Psoas muscle (tissue), 8 donors: ENCODE data around the gene KLHL33. TPM values are rescaled to one million over a fixed set of nuclear protein-coding genes. Genes with fewer than 3 reads are reported as not detected.
A peak's percentile ranks its signal among the peaks of the same experiment; 100 is the strongest.

ENCODE experiments used
- ATAC-seq, 4 donors: fragments of 200-7000 bp; cut with Tn5 transposase; one replicate each; pipeline ENCODE4 v1.9.1; 2020; ENCODE audit warnings: moderate library complexity in 3 of 4, mild to moderate bottlenecking in 2 of 4
- DNase-seq, 2 donors: peaks; one replicate each; pipeline ENCODE4 v3.0.0-alpha.2; 2020
- H3K27ac ChIP-seq: fragments of 200-600 bp; one replicate; pipeline ENCODE4 v1.8.0; 2022
- H3K27me3 ChIP-seq, 3 donors: fragments of 200-600 bp in 1 of 3; one replicate each; pipeline versions ENCODE4 v1.6.1 to v1.8.0; 2013 to 2022; ENCODE audit warnings: low read length in 2 of 3, mild to moderate bottlenecking in 2 of 3, moderate library complexity in 1 of 3; ENCODE audit not compliant: insufficient read depth in 3 of 3
- H3K36me3 ChIP-seq, 2 donors: fragments of 200-600 bp in 1 of 2; one replicate each; pipeline versions ENCODE4 v1.6.1 to v1.8.0; 2013 to 2022; ENCODE audit warnings: low read depth in 1 of 2, mild to moderate bottlenecking in 1 of 2, moderate library complexity in 1 of 2; ENCODE audit not compliant: insufficient read depth in 1 of 2
- H3K4me1 ChIP-seq: fragments of 200-600 bp; one replicate; pipeline ENCODE4 v1.8.0; 2022
- H3K4me3 ChIP-seq: fragments of 200-600 bp; one replicate; pipeline ENCODE4 v1.8.0; 2022; ENCODE audit warnings: mild to moderate bottlenecking
- H3K9me3 ChIP-seq: fragments of 200-600 bp; one replicate; pipeline ENCODE4 v1.8.0; 2022
- WGBS, 3 donors: extraction: QIAGEN DNeasy Blood & Tissue Kit; methylation state at CpG; one replicate each; pipeline versions ENCODE4 v1.1.6 to v1.1.7; 2013; 5-methylcytosine and 5-hydroxymethylcytosine counted together
- intact Hi-C, 2 donors: fragments of 100-400 bp; cut with DNase I; formaldehyde crosslinking; loops; one replicate each; pipeline versions ENCODE4 v1.11.0 to v1.14.2; 2022
- long read RNA-seq, 2 donors: library from polyadenylated mRNA; unstranded; transcript quantifications; one replicate each; pipeline ENCODE4 v2.0.0, GENCODE V29; 2021
- polyA plus RNA-seq, 3 donors: library from polyadenylated mRNA; stranded (reverse); fragments of 200-250 nt; gene quantifications; one replicate each; pipeline ENCODE4 v1.2.3, GENCODE V29; 2013
- total RNA-seq, 4 donors: library from RNA; stranded (reverse); fragmentation: NEBNext Ultra II Directional in 2 of 4; extraction: Animal tissue kit (Norgen Biotek cat#: 25700) in 2 of 4; gene quantifications; one replicate each; pipeline versions ENCODE4 v1.2.1 to v1.2.4, GENCODE V29; 2021 to 2023
- TF ChIP-seq, protein P1 (sequence below): fragments of 200-600 bp; IDR thresholded peaks from one replicate; pipeline ENCODE4 v1.8.0; 2022; ENCODE audit warnings: antibody characterized with exemption
- donor health status: healthy with polysubstance abuse.
- donor health status: DM: no; HTN: no; CAD: no; lungs with moderate emphysema.
- donor health status: Bipolar disorder and iron deficiency.
- donor health status: healthy.
- donor health status: DM: yes; HTN: yes; CAD: no.
- donor health status: DM: no; HTN: no; CAD: no.
- donor health status: DM: no; HTN: no; CAD: no.
- donor health status: DM: yes; HTN: yes; CAD: no.

KLHL33 gene
- total RNA-seq: 10 to 100 TPM in 2 of 4 donors, 1 to 10 TPM in 2; 2.3 to 19.5 (median 9.8) TPM
- polyA plus RNA-seq: 1 to 10 TPM in 2 of 3 donors, under 1 TPM in 1; 0.30 to 2.8 (median 1.3) TPM
- long read RNA-seq, donor 1, full-length matches to known transcripts: 2 of 8 reads
- long read RNA-seq, donor 1, partial matches to known transcripts: 2 of 8 reads
- long read RNA-seq, donor 1, other reads (novel, unspliced or antisense): 4 of 8 reads
- long read RNA-seq, donor 2, full-length matches to known transcripts: 2 of 6 reads
- long read RNA-seq, donor 2, partial matches to known transcripts: 4 of 6 reads
- long read RNA-seq, donor 2, other reads (novel, unspliced or antisense): 0 of 6 reads

- Histone ChIP-seq H3K27ac (peak within 1 kb of the TSS; percentile 95), H3K4me1 (peaks cover 39% of the 10 kb centered on the region), H3K4me3 (peak within 1 kb of the TSS; percentile 67), H3K36me3 (peaks cover 0 to 3% of the 10 kb centered on the region in 2 donors), H3K9me3 (no peaks in the 10 kb centered on the region), H3K27me3 (no peaks in the 10 kb centered on the region)
- ATAC-seq (peak; percentile 88 to 90 (median 90)), DNase-seq (peak; percentile 66 to 90)
- 23 to 38% (median 32%) methylated on average over 17 of the region's 17 CpGs for WGBS, 3 donors
- intact Hi-C loops: loop anchor here in 1 of 2 donors (2.0 kb wide), 1 partner anchor 19 kb away; the partner anchor contains the start of genes APEX1 and OSGEP
- TF ChIP-seq, protein P1, sequence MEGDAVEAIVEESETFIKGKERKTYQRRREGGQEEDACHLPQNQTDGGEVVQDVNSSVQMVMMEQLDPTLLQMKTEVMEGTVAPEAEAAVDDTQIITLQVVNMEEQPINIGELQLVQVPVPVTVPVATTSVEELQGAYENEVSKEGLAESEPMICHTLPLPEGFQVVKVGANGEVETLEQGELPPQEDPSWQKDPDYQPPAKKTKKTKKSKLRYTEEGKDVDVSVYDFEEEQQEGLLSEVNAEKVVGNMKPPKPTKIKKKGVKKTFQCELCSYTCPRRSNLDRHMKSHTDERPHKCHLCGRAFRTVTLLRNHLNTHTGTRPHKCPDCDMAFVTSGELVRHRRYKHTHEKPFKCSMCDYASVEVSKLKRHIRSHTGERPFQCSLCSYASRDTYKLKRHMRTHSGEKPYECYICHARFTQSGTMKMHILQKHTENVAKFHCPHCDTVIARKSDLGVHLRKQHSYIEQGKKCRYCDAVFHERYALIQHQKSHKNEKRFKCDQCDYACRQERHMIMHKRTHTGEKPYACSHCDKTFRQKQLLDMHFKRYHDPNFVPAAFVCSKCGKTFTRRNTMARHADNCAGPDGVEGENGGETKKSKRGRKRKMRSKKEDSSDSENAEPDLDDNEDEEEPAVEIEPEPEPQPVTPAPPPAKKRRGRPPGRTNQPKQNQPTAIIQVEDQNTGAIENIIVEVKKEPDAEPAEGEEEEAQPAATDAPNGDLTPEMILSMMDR: no peak
These were observed at the start of gene KLHL33 for GRCh38 chr14:20435582-20436362. TSS of gene KLHL33 (minus strand) at chr14:20436166. CDS start at chr14:20435811, 355 bp downstream.

DNA sequence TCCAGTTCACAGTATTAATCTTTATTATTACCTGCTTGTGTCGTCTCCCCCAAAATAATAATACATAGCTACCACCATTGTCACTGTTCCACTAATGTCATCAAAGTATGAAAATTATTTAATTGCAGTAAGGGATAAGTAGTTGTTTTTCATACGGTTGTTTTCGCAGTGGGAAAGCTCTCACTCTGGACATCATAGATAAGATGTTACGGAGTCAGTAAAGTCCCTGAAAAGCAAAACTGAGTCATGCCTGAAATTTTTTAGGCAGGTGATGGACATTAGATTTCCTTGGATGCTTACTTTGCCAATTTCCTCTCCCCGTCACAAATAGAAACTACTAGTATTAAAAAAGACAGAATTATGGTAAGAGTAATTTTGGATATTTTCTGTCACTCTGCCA is 46.4 kb upstream of the KLHL33 start:
- 78 to 85% (median 82%) methylated on average over 5 of the region's 5 CpGs for WGBS, 3 donors
- ATAC-seq (no peak), DNase-seq (no peak)
- intact Hi-C loops: loop anchor here in 1 of 2 donors (10.0 kb wide), 1 partner anchor 82 kb away; the partner anchor contains the start of gene RNASE9
- peaks cover 0 to 6% (median 0%) of the 10 kb centered on the region in 3 donors for H3K27me3 ChIP-seq
- H3K4me3 ChIP-seq: no peak overlapping the region
- H3K27ac ChIP-seq: no peak overlapping the region
- no peaks in the 10 kb centered on the region for H3K9me3 ChIP-seq
- no peaks in the 10 kb centered on the region for H3K4me1 ChIP-seq
- no peaks in the 10 kb centered on the region for H3K36me3 ChIP-seq
- TF ChIP-seq, protein P1: no peak

GRCh38 chr14:20478894-20479293 is 42.9 kb upstream of the KLHL33 start:
- no peaks in the 10 kb centered on the region for H3K27me3 ChIP-seq
- WGBS, 3 donors: 87 to 90% (median 89%) methylated on average over 2 of the region's 2 CpGs
- TF ChIP-seq, protein P1: no peak
- no peaks in the 10 kb centered on the region for H3K9me3 ChIP-seq
- ATAC-seq: no peak
- no peak for DNase-seq
- peaks cover 10 to 29% of the 10 kb centered on the region in 2 donors for H3K36me3 ChIP-seq
- intact Hi-C loops: no loop called here
- H3K27ac ChIP-seq: no peak overlapping the region
- H3K4me3 ChIP-seq: no peak overlapping the region
- H3K4me1 ChIP-seq: no peaks in the 10 kb centered on the region

DNA sequence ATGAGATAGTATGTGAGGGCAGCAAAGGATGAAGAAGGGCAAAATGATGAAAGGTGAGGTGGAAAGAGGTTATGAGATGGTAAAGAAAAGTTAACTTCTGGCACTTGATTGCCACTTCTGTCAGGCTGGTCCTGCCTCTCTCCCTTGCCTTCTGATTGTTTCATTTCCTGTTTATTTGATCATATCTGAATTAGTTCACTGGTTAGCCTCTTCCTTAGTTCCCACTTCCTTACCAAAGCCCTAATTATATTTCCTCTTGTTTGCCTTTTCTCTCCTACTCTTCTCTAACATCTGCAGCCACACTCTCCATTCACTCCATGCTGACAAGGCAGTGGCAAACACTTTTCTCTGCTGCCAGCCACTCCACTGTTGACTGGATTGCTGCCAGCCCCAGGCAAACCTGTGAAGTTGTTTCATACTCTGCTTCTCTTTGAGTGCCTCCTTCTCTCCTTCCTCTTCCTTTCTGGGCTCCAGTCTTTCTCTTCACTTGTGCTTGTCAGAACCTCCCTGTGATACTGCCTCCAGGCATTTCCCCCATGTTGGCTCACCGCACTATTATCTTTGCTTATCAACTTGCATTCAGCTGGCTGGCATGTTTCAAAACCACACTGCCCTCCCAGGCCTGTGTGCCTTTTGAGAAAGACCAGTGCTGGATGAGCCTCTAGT is 41.4 kb upstream of the KLHL33 start:
- intact Hi-C loops: no loop called here
- Histone ChIP-seq H3K4me3 (no peak overlapping the region), H3K27me3 (no peaks in the 10 kb centered on the region), H3K4me1 (no peaks in the 10 kb centered on the region), H3K36me3 (peaks cover 13 to 43% of the 10 kb centered on the region in 2 donors), H3K9me3 (no peaks in the 10 kb centered on the region), H3K27ac (no peak overlapping the region)
- ATAC-seq (no peak), DNase-seq (no peak)
- TF ChIP-seq, protein P1: no peak
- 71 to 82% (median 75%) methylated on average over 1 of the region's 1 CpG for WGBS, 3 donors
